Measurements from ENCODE around the gene WWC2.

Gene WWC2

DNA sequence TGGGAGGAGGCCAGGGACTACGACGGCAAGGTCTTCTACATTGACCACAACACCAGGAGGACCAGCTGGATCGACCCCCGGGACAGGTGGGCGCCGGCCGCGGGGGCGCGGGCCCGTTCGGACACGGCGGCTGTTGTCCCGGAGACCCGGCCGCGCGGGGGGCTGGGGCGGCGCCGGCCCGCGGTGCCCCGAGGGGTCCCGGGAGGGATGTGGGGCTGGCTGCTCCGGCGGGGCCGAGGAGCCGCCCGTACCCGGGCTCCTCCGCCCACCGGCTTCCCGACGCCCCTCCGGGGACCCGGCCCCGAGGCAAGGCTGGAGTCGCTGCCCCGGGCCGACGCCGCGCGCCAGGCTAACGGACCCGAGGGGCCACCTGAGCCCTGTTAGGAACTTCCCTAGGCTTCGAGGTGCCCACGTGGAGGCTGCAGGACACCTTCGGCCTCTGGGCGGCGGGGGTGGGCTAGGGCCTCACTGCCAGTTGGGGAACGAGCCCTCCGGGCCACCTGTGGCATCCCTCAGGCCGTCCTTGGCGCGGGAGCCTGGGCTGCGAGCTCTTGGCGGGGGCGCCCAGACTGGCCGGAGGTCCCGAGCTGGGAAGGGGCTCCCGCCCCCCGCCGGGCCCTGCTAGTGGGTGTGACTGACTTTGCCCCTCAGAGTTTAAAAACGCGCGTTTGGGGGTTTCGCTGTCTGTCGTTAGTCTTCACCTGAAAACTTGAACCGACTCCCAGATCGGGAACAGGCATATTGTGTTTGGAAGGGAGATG is 660 bp downstream of the WWC2 start:
- DNase-seq (ENCODE audit: low read depth) = no peak
- peak overlapping the region; percentile 92 for H3K4me3 ChIP-seq (ENCODE audit: low read length)

DNA sequence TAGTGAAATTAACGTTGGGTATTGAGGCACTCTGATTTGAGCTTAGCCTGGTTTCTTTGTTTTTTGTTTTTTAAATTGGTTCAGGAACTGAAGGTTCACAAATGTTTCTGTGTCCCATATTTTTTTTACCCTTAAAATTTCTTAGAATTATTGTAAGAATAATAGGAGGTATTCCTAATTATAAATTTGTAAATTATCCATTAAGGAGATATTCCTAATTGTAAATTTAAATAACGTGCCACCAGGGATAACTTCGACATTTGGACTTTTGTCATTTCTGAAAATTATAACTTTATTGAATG is 1.2 kb downstream of the WWC2 start:
- TF ChIP-seq, protein P1, sequence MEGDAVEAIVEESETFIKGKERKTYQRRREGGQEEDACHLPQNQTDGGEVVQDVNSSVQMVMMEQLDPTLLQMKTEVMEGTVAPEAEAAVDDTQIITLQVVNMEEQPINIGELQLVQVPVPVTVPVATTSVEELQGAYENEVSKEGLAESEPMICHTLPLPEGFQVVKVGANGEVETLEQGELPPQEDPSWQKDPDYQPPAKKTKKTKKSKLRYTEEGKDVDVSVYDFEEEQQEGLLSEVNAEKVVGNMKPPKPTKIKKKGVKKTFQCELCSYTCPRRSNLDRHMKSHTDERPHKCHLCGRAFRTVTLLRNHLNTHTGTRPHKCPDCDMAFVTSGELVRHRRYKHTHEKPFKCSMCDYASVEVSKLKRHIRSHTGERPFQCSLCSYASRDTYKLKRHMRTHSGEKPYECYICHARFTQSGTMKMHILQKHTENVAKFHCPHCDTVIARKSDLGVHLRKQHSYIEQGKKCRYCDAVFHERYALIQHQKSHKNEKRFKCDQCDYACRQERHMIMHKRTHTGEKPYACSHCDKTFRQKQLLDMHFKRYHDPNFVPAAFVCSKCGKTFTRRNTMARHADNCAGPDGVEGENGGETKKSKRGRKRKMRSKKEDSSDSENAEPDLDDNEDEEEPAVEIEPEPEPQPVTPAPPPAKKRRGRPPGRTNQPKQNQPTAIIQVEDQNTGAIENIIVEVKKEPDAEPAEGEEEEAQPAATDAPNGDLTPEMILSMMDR (conservative IDR thresholded peaks at IDR 0.05; ENCODE audit: low read length) = no peak
- no peak for DNase-seq (ENCODE audit: low read depth)
- peak overlapping the region; percentile 92 for H3K4me3 ChIP-seq (ENCODE audit: low read length)

More for the DNA sequence above, 660 bp downstream of the WWC2 start:
- TF ChIP-seq, protein P1 (conservative IDR thresholded peaks at IDR 0.05; ENCODE audit: low read length) = peak; percentile 9; the same call in 1 of the 2 replicates

DNA sequence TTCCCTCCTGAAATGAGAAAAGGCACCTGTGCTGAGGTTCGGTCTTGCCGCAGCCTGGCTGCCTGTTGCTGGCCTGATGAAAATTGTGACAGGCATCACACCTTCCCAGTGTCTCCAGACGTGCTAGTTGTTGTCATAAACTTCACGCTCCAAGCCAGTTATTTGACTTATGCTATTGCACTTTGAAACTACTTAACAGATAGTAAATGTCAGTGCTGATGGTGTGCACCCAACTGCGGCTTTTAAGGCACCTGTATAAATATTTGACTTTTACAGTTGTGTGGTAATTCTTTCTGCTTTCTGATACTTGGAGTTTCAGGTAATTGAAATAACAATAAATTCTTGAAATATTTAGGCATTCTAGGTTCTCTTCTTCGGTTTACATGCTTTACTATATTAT is 1.8 kb downstream of the WWC2 start:
- no peak for DNase-seq (ENCODE audit: low read depth)
- H3K4me3 ChIP-seq (ENCODE audit: low read length) = peak overlapping the region; percentile 92
- TF ChIP-seq, protein P1 (conservative IDR thresholded peaks at IDR 0.05; ENCODE audit: low read length) = no peak

DNA sequence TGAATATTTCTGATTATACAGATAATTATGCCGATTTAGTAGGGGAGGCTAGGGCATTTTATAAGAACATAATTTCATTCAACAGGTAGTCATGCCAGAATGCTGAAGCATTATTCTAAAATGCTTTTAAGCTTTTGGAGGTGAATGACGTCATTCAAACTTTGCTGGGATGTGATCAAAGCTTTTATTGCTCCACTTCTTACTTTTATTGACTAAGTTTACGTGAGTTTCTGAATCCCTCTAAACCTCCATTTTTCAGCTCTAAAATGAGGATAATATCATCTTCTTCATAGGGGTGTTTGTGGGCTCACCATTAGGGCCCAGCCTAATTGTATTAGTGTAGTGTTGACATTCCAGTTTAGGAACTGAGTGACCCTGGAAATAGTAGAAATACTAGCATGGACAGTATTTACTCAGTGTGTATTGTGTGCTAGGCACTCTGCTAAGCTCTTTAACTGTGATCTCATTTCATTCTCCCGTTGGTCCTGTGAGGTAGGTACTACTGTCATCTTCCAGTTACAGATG is 3.0 kb downstream of the WWC2 start:
- DNase-seq (ENCODE audit: low read depth) = no peak
- H3K4me3 ChIP-seq (ENCODE audit: low read length) = no peak overlapping the region
- TF ChIP-seq, protein P1 (conservative IDR thresholded peaks at IDR 0.05; ENCODE audit: low read length) = no peak

DNA sequence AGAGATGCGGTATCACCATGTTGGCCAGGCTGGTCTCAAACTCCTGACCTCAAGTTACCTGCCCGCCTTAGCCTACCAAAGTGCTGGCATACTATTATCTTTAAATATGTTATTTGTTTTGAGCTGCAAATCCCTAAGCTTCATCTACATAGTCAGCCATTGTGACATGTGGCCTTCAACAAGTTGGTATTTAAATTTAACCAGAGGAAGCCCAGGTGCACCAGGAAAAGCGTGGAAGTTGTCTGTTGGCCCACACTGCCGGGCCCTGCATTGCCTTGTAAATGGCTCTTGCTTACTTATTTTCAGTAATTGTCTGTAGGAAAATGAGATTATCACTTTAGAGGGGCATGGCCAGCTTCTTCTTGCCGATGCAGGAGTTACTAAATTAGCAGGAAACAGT is 6.0 kb downstream of the WWC2 start:
- DNase-seq (ENCODE audit: low read depth) = no peak
- no peak overlapping the region for H3K4me3 ChIP-seq (ENCODE audit: low read length)

DNA sequence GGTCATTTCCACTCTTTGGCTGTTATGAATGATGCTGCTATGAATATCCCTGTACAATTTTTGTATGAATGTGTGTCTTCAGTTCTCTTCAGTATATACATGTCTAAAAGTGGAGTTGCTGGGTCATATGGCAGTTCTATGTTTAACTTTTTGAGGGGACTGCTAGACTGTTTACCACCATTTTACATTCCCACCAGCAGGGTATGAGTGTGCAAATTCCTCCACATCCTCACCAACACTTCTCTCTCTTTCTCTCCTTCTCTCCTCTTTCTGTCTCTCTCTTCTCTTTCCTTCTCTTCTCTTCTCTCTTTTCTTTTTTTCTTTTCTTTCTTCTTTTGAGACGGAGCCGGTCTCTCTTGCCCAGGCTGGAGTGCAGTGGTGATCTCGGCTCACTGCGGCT is 7.8 kb downstream of the WWC2 start:
- H3K4me3 ChIP-seq (ENCODE audit: low read length) = no peak overlapping the region
- TF ChIP-seq, protein P1 (conservative IDR thresholded peaks at IDR 0.05; ENCODE audit: low read length) = peak; percentile 28; the same call in 1 of the 2 replicates
- DNase-seq (ENCODE audit: low read depth) = no peak

More for the DNA sequence above, 6.0 kb downstream of the WWC2 start:
- TF ChIP-seq, protein P1 (conservative IDR thresholded peaks at IDR 0.05; ENCODE audit: low read length) = no peak

DNA sequence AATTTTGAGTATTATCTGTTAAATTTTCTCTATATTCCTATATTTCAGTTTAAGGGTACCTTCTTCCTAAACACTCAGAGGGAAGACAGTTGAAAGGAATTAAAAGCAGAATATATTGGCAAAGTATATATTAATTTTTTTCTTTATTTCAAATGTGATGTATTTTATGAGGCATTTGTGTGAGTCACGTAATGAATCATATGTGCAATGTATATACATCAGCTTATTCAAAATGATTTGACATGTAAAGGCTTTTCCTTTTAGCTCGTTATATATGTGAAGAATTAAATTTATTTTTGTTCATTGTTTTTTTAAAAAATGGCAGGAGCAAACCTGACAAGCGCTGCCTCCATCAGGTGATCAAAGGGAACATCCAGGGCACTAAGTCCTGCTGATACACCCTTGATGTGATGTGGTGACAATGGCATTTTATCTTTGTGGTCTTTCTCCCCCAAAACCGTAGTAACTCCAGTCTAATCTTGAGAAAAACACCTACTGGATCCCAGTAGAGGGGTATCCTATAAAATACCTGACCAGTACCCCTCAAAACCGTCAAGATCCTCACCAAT is 8.9 kb downstream of the WWC2 start:
- no peak overlapping the region for H3K4me3 ChIP-seq (ENCODE audit: low read length)
- DNase-seq (ENCODE audit: low read depth) = no peak
- TF ChIP-seq, protein P1 (conservative IDR thresholded peaks at IDR 0.05; ENCODE audit: low read length) = no peak
